Measurements from ENCODE around the gene SYTL2. TPM values are rescaled to one million over a fixed set of nuclear protein-coding genes. Genes with fewer than 3 reads are reported as not detected.

The SYTL2 gene
- total RNA-seq, 1 experiment from 2014 or later = 132 TPM

GRCh38 chr11:85847436-85847835, 36.5 kb upstream of the SYTL2 start:
- ChIA-PET CTCF (no interaction called here), POLR2A (interaction anchor here (0.6 to 0.7 kb wide), 2 partner anchors 136 to 661 kb away, joined by 3 to 5 read pairs; no protein-coding TSS in a partner anchor)
- intact Hi-C loops (cut with micrococcal nuclease; ENCODE audit: unreplicated experiment) = no loop called here
- peaks cover 15% of the 10 kb centered on the region; the same call in 1 of the 2 replicates for H3K9me3 ChIP-seq (ENCODE audit: control insufficient read depth, insufficient read depth, low read depth, low read length)
- BruUV-seq (replicated peaks) = no TSS peak
- H3K27me3 ChIP-seq (ENCODE audit: control insufficient read depth, insufficient read depth, low read length) = no peaks in the 10 kb centered on the region
- in situ Hi-C loops (cut with HindIII; ENCODE audit: low pct_unique_long_range_greater_than_20kb, low sequenced_read_pairs) = no loop called here
- H3K36me3 ChIP-seq (ENCODE audit: control insufficient read depth, insufficient read depth, low read length) = no peaks in the 10 kb centered on the region
- H3K4me3 ChIP-seq (ENCODE audit: low read depth in 2 of 2, low read length in 2 of 2) = no peak overlapping the region
- ATAC-seq = no peak
- TF ChIP-seq POLR2AphosphoS5 (IDR thresholded peaks at IDR 0.05; ENCODE audit: low read depth, low read length) = no peak
- TF ChIP-seq TCF7L2 (IDR thresholded peaks at IDR 0.05; ENCODE audit: low read depth, low read length) = no peak
- no peak for TF ChIP-seq REST (IDR thresholded peaks at IDR 0.05; ENCODE audit: insufficient read depth in 1 of 2, low read depth in 2 of 2, low read length in 1 of 2)
- no peak for TF ChIP-seq SIN3A (IDR thresholded peaks at IDR 0.05; ENCODE audit: borderline replicate concordance, insufficient read depth, low read depth, low read length)
- no peak for TF ChIP-seq CTCF (IDR thresholded peaks at IDR 0.05)
- H3K4me1 ChIP-seq (ENCODE audit: control insufficient read depth, insufficient read depth, low read length) = peaks cover 9% of the 10 kb centered on the region
- no peak overlapping the region for H3K27ac ChIP-seq (ENCODE audit: low read length)
- no peak for DNase-seq (ENCODE audit: low read depth, low spot score)

- Histone ChIP-seq H3K4me1 (ENCODE audit: control insufficient read depth, insufficient read depth, low read length) (peaks cover 9% of the 10 kb centered on the region), H3K27me3 (ENCODE audit: control insufficient read depth, insufficient read depth, low read length) (no peaks in the 10 kb centered on the region), H3K36me3 (ENCODE audit: control insufficient read depth, insufficient read depth, low read length) (no peaks in the 10 kb centered on the region), H3K9me3 (ENCODE audit: control insufficient read depth, insufficient read depth, low read depth, low read length) (0 out of 2 replicates have a peak, but pooled peaks cover 3% of the 10 kb centered on the region), H3K4me3 (ENCODE audit: low read depth in 2 of 2, low read length in 2 of 2) (no peak overlapping the region), H3K27ac (ENCODE audit: low read length) (peak overlapping the region; percentile 51)
- TF ChIP-seq TCF7L2 (IDR thresholded peaks at IDR 0.05; ENCODE audit: low read depth, low read length) = no peak
- TF ChIP-seq SIN3A (IDR thresholded peaks at IDR 0.05; ENCODE audit: borderline replicate concordance, insufficient read depth, low read depth, low read length) = no peak
- TF ChIP-seq REST (IDR thresholded peaks at IDR 0.05; ENCODE audit: insufficient read depth in 1 of 2, low read depth in 2 of 2, low read length in 1 of 2) = no peak
- no peak for TF ChIP-seq POLR2AphosphoS5 (IDR thresholded peaks at IDR 0.05; ENCODE audit: low read depth, low read length)
- TF ChIP-seq CTCF (IDR thresholded peaks at IDR 0.05) = no peak
- intact Hi-C loops (cut with micrococcal nuclease; ENCODE audit: unreplicated experiment) (no loop called here), in situ Hi-C loops (cut with HindIII; ENCODE audit: low pct_unique_long_range_greater_than_20kb, low sequenced_read_pairs) (no loop called here)
- DNase-seq (ENCODE audit: low read depth, low spot score) (no peak), ATAC-seq (peak; percentile 11; the same call in 1 of the 2 replicates)
- ChIA-PET POLR2A (no interaction called here), CTCF (no interaction called here)
- BruUV-seq (replicated peaks) = no TSS peak
These were observed 34.2 kb upstream of the SYTL2 start for GRCh38 chr11:85845124-85845631.

Data from Panc1 (cell line).